ENCODE results near the gene SETDB1.
A peak's percentile ranks its signal among the peaks of the same experiment; 100 is the strongest.

SETDB1 gene

GRCh38 chr1:150931773-150932172 lies 5.6 kb downstream of the SETDB1 start:
- no peak for DNase-seq

- DNase-seq, result no peak
These were observed 18.7 kb downstream of the SETDB1 start for GRCh38 chr1:150944856-150945255.

GRCh38 chr1:150954708-150955107 lies 28.5 kb downstream of the SETDB1 start:
- DNase-seq, result no peak

- DNase-seq, result no peak
These were observed 29.1 kb downstream of the SETDB1 start for GRCh38 chr1:150955280-150955679.

GRCh38 chr1:150957666-150958065 lies 31.5 kb downstream of the SETDB1 start:
- DNase-seq, result no peak

- DNase-seq, result no peak
These were observed 34.5 kb downstream of the SETDB1 start for GRCh38 chr1:150960646-150961045.

GRCh38 chr1:150961756-150962155 lies 35.6 kb downstream of the SETDB1 start:
- no peak for DNase-seq

GRCh38 chr1:150963321-150964163 lies 37.4 kb downstream of the SETDB1 start:
- no peak for DNase-seq

GRCh38 chr1:150964164-150964489 lies 38.0 kb downstream of the SETDB1 start:
- no peak for DNase-seq

- no peak for DNase-seq
These were observed 39.4 kb downstream of the SETDB1 start for GRCh38 chr1:150965605-150966004.

GRCh38 chr1:150966011-150966410 lies 39.8 kb downstream of the SETDB1 start:
- peak; percentile 11 to 28 for DNase-seq

- DNase-seq, result no peak
These were observed 41.8 kb downstream of the SETDB1 start for GRCh38 chr1:150967936-150968335.

- DNase-seq, result peak; percentile 69 to 77
These were observed 42.3 kb downstream of the SETDB1 start for GRCh38 chr1:150968491-150968890.

- DNase-seq, result no peak
These were observed 43.5 kb downstream of the SETDB1 start for GRCh38 chr1:150969626-150970025.

- peak in 1 of 2 donors; percentile 9 for DNase-seq
These were observed 44.8 kb downstream of the SETDB1 start for GRCh38 chr1:150970808-150971582.

- no peak for DNase-seq
These were observed 45.6 kb downstream of the SETDB1 start for GRCh38 chr1:150971583-150972416.

GRCh38 chr1:150972417-150972940 lies 46.3 kb downstream of the SETDB1 start:
- DNase-seq, result no peak

- DNase-seq, result no peak
These were observed 47.2 kb downstream of the SETDB1 start for GRCh38 chr1:150973258-150973835.

- DNase-seq, result peak in 1 of 2 donors; percentile 72
These were observed 47.8 kb downstream of the SETDB1 start for GRCh38 chr1:150973836-150974579.

- peak; percentile 60 to 72 for DNase-seq
These were observed 48.7 kb downstream of the SETDB1 start, which contains the start of gene CERS2 for GRCh38 chr1:150974580-150975478. Gene CERS2 (minus strand): TSS chr1:150974835. CDS start chr1:150969090, 5,745 bp downstream.

All from hippocampal formation (tissue), 2 donors.